Keratinocyte (primary cell): ENCODE data around the gene ACAA1.

Experiments
- CTCF ChIP-seq, 3 experiments: IDR thresholded peaks in 1 of 3; conservative IDR thresholded peaks in 1 of 3; optimal IDR thresholded peaks in 1 of 3; 2 replicates in 2 of 3; 3 replicates in 1 of 3; pipeline versions ENCODE3 to v1.5.1; 2011; ENCODE audit warnings: low read length in 3 of 3, mild to moderate bottlenecking in 3 of 3, moderate library complexity in 2 of 3, control low read depth in 1 of 3, inconsistent platforms in 1 of 3; ENCODE audit not compliant: insufficient read depth in 2 of 3; ENCODE audit errors: extremely low read depth in 1 of 3
- EZH2 ChIP-seq: IDR thresholded peaks from one replicate; pipeline ENCODE4 v1.6.1; 2012; ENCODE audit warnings: inconsistent platforms, mild to moderate bottlenecking, low read length, moderate library complexity

GRCh38 chr3:38139652-38140051 is 2.7 kb upstream of the ACAA1 start:
- TF ChIP-seq EZH2, result no peak
- TF ChIP-seq CTCF (optimal IDR thresholded peaks at IDR 0.05 in 1 of 3, IDR thresholded peaks at IDR 0.05 in 1 of 3, conservative IDR thresholded peaks at IDR 0.05 in 1 of 3; ENCODE audit: extremely low read depth in 1 of 3, insufficient read depth in 2 of 3, low read length in 3 of 3), result no peak
